ENCODE results near the gene CMKLR1.

Gene CMKLR1

GRCh38 chr12:108325549-108325948, 13.6 kb downstream of the CMKLR1 start:
- no peaks in the 10 kb centered on the region for H3K27me3 ChIP-seq (ENCODE audit: control insufficient read depth, insufficient read depth, low read length)
- no peaks in the 10 kb centered on the region for H3K4me1 ChIP-seq (ENCODE audit: control insufficient read depth, insufficient read depth, low read length)
- H3K9ac ChIP-seq (ENCODE audit: low read length): no peak overlapping the region
- peaks cover 2% of the 10 kb centered on the region for H3K36me3 ChIP-seq (ENCODE audit: control insufficient read depth, insufficient read depth, low read length)
- H3K27ac ChIP-seq (ENCODE audit: low read depth, low read length): no peak overlapping the region
- H3K4me3 ChIP-seq (ENCODE audit: low read length): no peak overlapping the region

- no peak overlapping the region for H3K4me3 ChIP-seq (ENCODE audit: low read length)
- no peak overlapping the region for H3K27ac ChIP-seq (ENCODE audit: low read depth, low read length)
- H3K4me1 ChIP-seq (ENCODE audit: control insufficient read depth, insufficient read depth, low read length): no peaks in the 10 kb centered on the region
- H3K9ac ChIP-seq (ENCODE audit: low read length): no peak overlapping the region
- peaks cover 2% of the 10 kb centered on the region for H3K36me3 ChIP-seq (ENCODE audit: control insufficient read depth, insufficient read depth, low read length)
- H3K27me3 ChIP-seq (ENCODE audit: control insufficient read depth, insufficient read depth, low read length): no peaks in the 10 kb centered on the region
These were observed 14.1 kb downstream of the CMKLR1 start for GRCh38 chr12:108325018-108325358.

- Histone ChIP-seq H3K4me3 (ENCODE audit: low read length) (no peak overlapping the region), H3K9ac (ENCODE audit: low read length) (no peak overlapping the region), H3K4me1 (ENCODE audit: control insufficient read depth, insufficient read depth, low read length) (no peaks in the 10 kb centered on the region), H3K27me3 (ENCODE audit: control insufficient read depth, insufficient read depth, low read length) (no peaks in the 10 kb centered on the region), H3K27ac (ENCODE audit: low read depth, low read length) (no peak overlapping the region), H3K36me3 (ENCODE audit: control insufficient read depth, insufficient read depth, low read length) (peaks cover under 1% of the 10 kb centered on the region)
These were observed 14.6 kb downstream of the CMKLR1 start for GRCh38 chr12:108324351-108325017.

DNA sequence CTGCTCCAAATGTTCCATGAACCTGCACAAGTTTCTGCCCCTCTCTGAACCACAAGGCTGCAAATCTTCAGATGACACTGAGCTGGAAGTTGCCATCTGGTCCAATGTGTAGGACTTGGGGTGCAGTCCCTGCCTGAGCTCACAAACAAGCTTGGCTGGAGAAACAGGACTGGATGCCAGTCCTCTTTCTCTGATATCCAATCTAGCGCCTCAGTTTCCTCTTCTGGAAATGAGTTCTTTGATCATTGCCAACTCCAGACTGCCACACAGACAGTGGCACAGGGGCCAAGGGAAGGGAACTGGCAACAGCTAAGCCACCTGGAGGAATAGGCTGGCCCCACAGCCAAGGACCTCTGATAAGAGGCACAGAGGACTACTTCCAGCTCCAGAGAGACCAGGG, 15.5 kb downstream of the CMKLR1 start:
- no peak overlapping the region for H3K9ac ChIP-seq (ENCODE audit: low read length)
- H3K27ac ChIP-seq (ENCODE audit: low read depth, low read length): no peak overlapping the region
- no peaks in the 10 kb centered on the region for H3K36me3 ChIP-seq (ENCODE audit: control insufficient read depth, insufficient read depth, low read length)
- no peaks in the 10 kb centered on the region for H3K27me3 ChIP-seq (ENCODE audit: control insufficient read depth, insufficient read depth, low read length)
- no peak overlapping the region for H3K4me3 ChIP-seq (ENCODE audit: low read length)
- H3K4me1 ChIP-seq (ENCODE audit: control insufficient read depth, insufficient read depth, low read length): no peaks in the 10 kb centered on the region

DNA sequence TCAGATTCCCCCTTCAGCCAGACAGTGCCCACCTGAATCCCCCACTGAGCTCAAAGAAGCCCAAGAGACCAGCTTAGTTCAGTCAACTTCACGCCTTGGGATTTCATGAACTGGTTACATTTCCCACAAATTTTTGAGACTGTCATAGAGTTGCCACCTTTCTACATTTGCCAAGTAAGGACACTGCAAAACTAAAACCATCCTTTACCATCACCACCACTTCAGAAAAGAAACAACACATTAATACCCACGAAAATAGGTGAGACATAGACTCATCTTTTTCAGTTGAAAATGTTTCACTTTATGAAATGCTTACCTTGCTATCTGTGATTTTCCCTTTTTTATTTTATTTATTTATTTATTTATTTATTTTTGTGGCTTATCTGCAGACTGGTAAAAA, 16.1 kb downstream of the CMKLR1 start:
- Histone ChIP-seq H3K27ac (ENCODE audit: low read depth, low read length) (no peak overlapping the region), H3K4me3 (ENCODE audit: low read length) (no peak overlapping the region), H3K4me1 (ENCODE audit: control insufficient read depth, insufficient read depth, low read length) (no peaks in the 10 kb centered on the region), H3K9ac (ENCODE audit: low read length) (no peak overlapping the region), H3K27me3 (ENCODE audit: control insufficient read depth, insufficient read depth, low read length) (no peaks in the 10 kb centered on the region), H3K36me3 (ENCODE audit: control insufficient read depth, insufficient read depth, low read length) (no peaks in the 10 kb centered on the region)

DNA sequence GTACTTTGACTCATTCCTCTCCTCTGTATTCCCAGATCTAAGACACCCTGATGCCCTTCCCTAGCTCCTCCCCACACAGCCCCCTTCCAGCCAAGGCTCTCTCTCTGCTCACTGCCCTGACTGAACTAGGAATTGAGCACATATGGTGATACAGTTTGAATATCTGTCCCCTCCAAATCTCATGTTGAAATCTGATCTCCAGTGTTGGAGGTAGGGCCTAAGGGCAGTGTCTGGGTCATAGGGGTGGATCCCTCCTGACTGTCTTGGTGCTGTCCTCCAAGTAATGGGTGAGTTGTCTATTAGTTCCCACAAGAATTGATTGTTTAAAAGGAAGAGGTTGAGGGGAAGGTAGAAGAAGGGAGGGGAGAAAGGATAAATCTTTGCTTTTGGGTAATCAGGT, 17.4 kb downstream of the CMKLR1 start:
- Histone ChIP-seq H3K4me3 (ENCODE audit: low read length) (no peak overlapping the region), H3K36me3 (ENCODE audit: control insufficient read depth, insufficient read depth, low read length) (no peaks in the 10 kb centered on the region), H3K9ac (ENCODE audit: low read length) (no peak overlapping the region), H3K27me3 (ENCODE audit: control insufficient read depth, insufficient read depth, low read length) (no peaks in the 10 kb centered on the region), H3K27ac (ENCODE audit: low read depth, low read length) (no peak overlapping the region), H3K4me1 (ENCODE audit: control insufficient read depth, insufficient read depth, low read length) (no peaks in the 10 kb centered on the region)

- H3K9ac ChIP-seq (ENCODE audit: low read length): no peak overlapping the region
- H3K4me3 ChIP-seq (ENCODE audit: low read length): no peak overlapping the region
- no peaks in the 10 kb centered on the region for H3K27me3 ChIP-seq (ENCODE audit: control insufficient read depth, insufficient read depth, low read length)
- no peak overlapping the region for H3K27ac ChIP-seq (ENCODE audit: low read depth, low read length)
- H3K36me3 ChIP-seq (ENCODE audit: control insufficient read depth, insufficient read depth, low read length): no peaks in the 10 kb centered on the region
- H3K4me1 ChIP-seq (ENCODE audit: control insufficient read depth, insufficient read depth, low read length): no peaks in the 10 kb centered on the region
These were observed 18.4 kb downstream of the CMKLR1 start for GRCh38 chr12:108320507-108321293.

GRCh38 chr12:108319277-108320234, 19.6 kb downstream of the CMKLR1 start:
- H3K9ac ChIP-seq (ENCODE audit: low read length): no peak overlapping the region
- no peak overlapping the region for H3K4me3 ChIP-seq (ENCODE audit: low read length)
- H3K27ac ChIP-seq (ENCODE audit: low read depth, low read length): no peak overlapping the region
- no peaks in the 10 kb centered on the region for H3K4me1 ChIP-seq (ENCODE audit: control insufficient read depth, insufficient read depth, low read length)
- no peaks in the 10 kb centered on the region for H3K36me3 ChIP-seq (ENCODE audit: control insufficient read depth, insufficient read depth, low read length)
- H3K27me3 ChIP-seq (ENCODE audit: control insufficient read depth, insufficient read depth, low read length): no peaks in the 10 kb centered on the region

- no peaks in the 10 kb centered on the region for H3K27me3 ChIP-seq (ENCODE audit: control insufficient read depth, insufficient read depth, low read length)
- H3K27ac ChIP-seq (ENCODE audit: low read depth, low read length): no peak overlapping the region
- no peak overlapping the region for H3K9ac ChIP-seq (ENCODE audit: low read length)
- H3K4me1 ChIP-seq (ENCODE audit: control insufficient read depth, insufficient read depth, low read length): no peaks in the 10 kb centered on the region
- no peaks in the 10 kb centered on the region for H3K36me3 ChIP-seq (ENCODE audit: control insufficient read depth, insufficient read depth, low read length)
- H3K4me3 ChIP-seq (ENCODE audit: low read length): no peak overlapping the region
These were observed 20.4 kb downstream of the CMKLR1 start for GRCh38 chr12:108318472-108319275.

GRCh38 chr12:108317308-108318234, 21.5 kb downstream of the CMKLR1 start:
- Histone ChIP-seq H3K36me3 (ENCODE audit: control insufficient read depth, insufficient read depth, low read length) (no peaks in the 10 kb centered on the region), H3K4me1 (ENCODE audit: control insufficient read depth, insufficient read depth, low read length) (peaks cover under 1% of the 10 kb centered on the region), H3K4me3 (ENCODE audit: low read length) (no peak overlapping the region), H3K27me3 (ENCODE audit: control insufficient read depth, insufficient read depth, low read length) (no peaks in the 10 kb centered on the region), H3K9ac (ENCODE audit: low read length) (no peak overlapping the region), H3K27ac (ENCODE audit: low read depth, low read length) (no peak overlapping the region)
